Activated CD4-positive, alpha-beta memory T cell treated with anti-CD3 and anti-CD28 coated beads for 36 hours (primary cell): ENCODE measurements around the gene XYLT1. TPM values are rescaled to one million over a fixed set of nuclear protein-coding genes. Genes with fewer than 3 reads are reported as not detected.

Source experiments
- CTCF ChIA-PET: fragments of 350-600 bp; sonication (Branson Sonifier 250); formaldehyde crosslinking; loops from one replicate; lab custom pipeline; 2021; ENCODE audit warnings: antibody characterized with exemption, inconsistent platforms; lab: Charles Lee
- POLR2A ChIA-PET: fragments of 350-600 bp; sonication (Branson Sonifier 250); formaldehyde crosslinking; loops from one replicate; lab custom pipeline; 2021; ENCODE audit warnings: antibody characterized with exemption; lab: Charles Lee
- DNase-seq: peaks from one replicate; pipeline ENCODE4 v3.0.0-alpha.2; 2020
- H3K27ac Mint-ChIP-seq: one replicate; pipeline ENCODE4 v1.8.0; 2021; ENCODE audit warnings: mixed read lengths
- H3K27me3 Mint-ChIP-seq: one replicate; pipeline ENCODE4 v1.8.0; 2021; ENCODE audit warnings: mixed read lengths
- H3K36me3 Mint-ChIP-seq: one replicate; pipeline ENCODE4 v1.8.0; 2021; ENCODE audit warnings: mixed read lengths
- H3K4me1 Mint-ChIP-seq: one replicate; pipeline ENCODE4 v1.8.0; 2021; ENCODE audit warnings: low read depth, mixed read lengths
- H3K4me3 Mint-ChIP-seq: one replicate; pipeline ENCODE4 v1.8.0; 2021; ENCODE audit warnings: mild to moderate bottlenecking, mixed read lengths
- H3K9me3 Mint-ChIP-seq: one replicate; pipeline ENCODE4 v1.8.0; 2021; ENCODE audit warnings: mixed read lengths
- intact Hi-C: fragments of 100-400 bp; cut with micrococcal nuclease; formaldehyde crosslinking; loops from one replicate; pipeline ENCODE4 v1.15.1; 2023
- total RNA-seq, 2 experiments: library from RNA; stranded (reverse); gene quantifications; one replicate each; pipeline ENCODE4 v1.2.3, GENCODE V29; 2021

The XYLT1 gene
- total RNA-seq, 2 experiments from 2014 or later: 6.2 to 6.8 TPM

DNA sequence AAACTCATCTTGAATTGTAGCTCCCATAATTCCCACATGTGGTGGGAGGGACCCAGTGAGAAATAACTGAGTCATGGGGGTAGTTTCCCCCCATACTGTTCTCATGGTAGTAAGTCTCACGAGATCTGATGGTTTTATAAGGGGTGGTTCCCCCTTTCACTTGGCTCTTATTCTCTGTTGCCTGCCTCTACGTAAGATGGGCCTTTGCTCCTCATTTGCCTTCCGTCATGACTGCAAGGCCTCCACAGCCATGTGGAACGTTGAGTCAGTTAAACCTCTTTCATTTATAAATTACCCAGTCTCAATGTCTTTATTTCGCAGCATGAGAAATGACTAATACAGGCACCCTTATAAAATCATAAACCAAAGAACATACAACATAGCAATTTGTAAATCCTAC lies 79.0 kb downstream of the XYLT1 start:
- Mint-ChIP-seq H3K27me3 (no peaks in the 10 kb centered on the region), H3K9me3 (no peaks in the 10 kb centered on the region), H3K4me1 (peaks cover 18% of the 10 kb centered on the region), H3K36me3 (no peaks in the 10 kb centered on the region), H3K27ac (no peak overlapping the region), H3K4me3 (no peak overlapping the region)
- DNase-seq: no peak
- ChIA-PET POLR2A (no interaction called here), CTCF (no interaction called here)
- intact Hi-C loops: no loop called here

DNA sequence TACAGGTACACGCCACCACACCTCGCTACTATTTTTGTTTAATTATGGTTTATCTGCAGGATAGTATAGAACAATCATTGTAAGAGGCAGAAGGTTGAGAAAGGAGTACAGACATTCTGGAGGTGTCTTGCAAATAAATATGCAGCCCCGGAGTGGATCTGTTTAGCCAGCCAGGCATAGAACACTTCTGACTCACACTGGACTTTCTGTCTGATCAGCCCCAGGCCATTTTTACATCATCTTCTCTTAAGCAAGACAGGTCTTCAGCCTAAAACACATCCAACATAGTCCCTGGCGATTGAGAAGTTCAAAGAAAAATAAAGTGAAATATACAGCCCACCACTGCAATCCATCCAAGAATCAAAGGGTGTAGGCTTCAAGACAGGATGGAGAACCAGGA lies 81.4 kb downstream of the XYLT1 start:
- POLR2A ChIA-PET: no interaction called here
- no peaks in the 10 kb centered on the region for H3K36me3 Mint-ChIP-seq
- no peak overlapping the region for H3K4me3 Mint-ChIP-seq
- no peak overlapping the region for H3K27ac Mint-ChIP-seq
- H3K4me1 Mint-ChIP-seq: peaks cover 14% of the 10 kb centered on the region
- intact Hi-C loops: no loop called here
- CTCF ChIA-PET: no interaction called here
- H3K9me3 Mint-ChIP-seq: no peaks in the 10 kb centered on the region
- H3K27me3 Mint-ChIP-seq: no peaks in the 10 kb centered on the region
- DNase-seq: no peak

GRCh38 chr16:17387256-17387655 lies 83.5 kb downstream of the XYLT1 start:
- Mint-ChIP-seq H3K4me3 (no peak overlapping the region), H3K27ac (no peak overlapping the region), H3K4me1 (peaks cover 20% of the 10 kb centered on the region), H3K36me3 (no peaks in the 10 kb centered on the region), H3K27me3 (no peaks in the 10 kb centered on the region), H3K9me3 (no peaks in the 10 kb centered on the region)
- ChIA-PET POLR2A (no interaction called here), CTCF (interaction anchor here (1.0 kb wide), 1 partner anchor 82 kb away, joined by 3 read pairs; no protein-coding TSS in a partner anchor)
- no peak for DNase-seq
- intact Hi-C loops: no loop called here

- CTCF ChIA-PET: no interaction called here
- Mint-ChIP-seq H3K4me1 (peaks cover 22% of the 10 kb centered on the region), H3K9me3 (no peaks in the 10 kb centered on the region), H3K36me3 (no peaks in the 10 kb centered on the region), H3K27ac (no peak overlapping the region), H3K4me3 (no peak overlapping the region), H3K27me3 (no peaks in the 10 kb centered on the region)
- intact Hi-C loops: no loop called here
- POLR2A ChIA-PET: interaction anchor here (0.9 kb wide), 1 partner anchor 11 kb away, joined by 3 read pairs; no protein-coding TSS in a partner anchor
- DNase-seq: no peak
These were observed 84.5 kb downstream of the XYLT1 start for GRCh38 chr16:17386229-17386628.

GRCh38 chr16:17384471-17384870 lies 86.3 kb downstream of the XYLT1 start:
- no peaks in the 10 kb centered on the region for H3K36me3 Mint-ChIP-seq
- no peaks in the 10 kb centered on the region for H3K27me3 Mint-ChIP-seq
- CTCF ChIA-PET: interaction anchor here (1.5 kb wide), 1 partner anchor 22 kb away, joined by 4 read pairs; no protein-coding TSS in a partner anchor
- POLR2A ChIA-PET: no interaction called here
- H3K4me1 Mint-ChIP-seq: peaks cover 29% of the 10 kb centered on the region
- DNase-seq: no peak
- H3K9me3 Mint-ChIP-seq: no peaks in the 10 kb centered on the region
- intact Hi-C loops: no loop called here
- H3K27ac Mint-ChIP-seq: no peak overlapping the region
- no peak overlapping the region for H3K4me3 Mint-ChIP-seq

GRCh38 chr16:17382949-17383863 lies 87.6 kb downstream of the XYLT1 start:
- intact Hi-C loops: no loop called here
- H3K4me1 Mint-ChIP-seq: peaks cover 29% of the 10 kb centered on the region
- H3K27ac Mint-ChIP-seq: no peak overlapping the region
- no peak for DNase-seq
- no peaks in the 10 kb centered on the region for H3K9me3 Mint-ChIP-seq
- no peaks in the 10 kb centered on the region for H3K27me3 Mint-ChIP-seq
- no peak overlapping the region for H3K4me3 Mint-ChIP-seq
- no peaks in the 10 kb centered on the region for H3K36me3 Mint-ChIP-seq
- CTCF ChIA-PET: interaction anchor here (1.5 kb wide), 1 partner anchor 21 kb away, joined by 4 read pairs; no protein-coding TSS in a partner anchor
- POLR2A ChIA-PET: interaction anchor here (1.1 kb wide), 1 partner anchor 34 kb away, joined by 3 read pairs; no protein-coding TSS in a partner anchor

GRCh38 chr16:17382514-17382913 lies 88.2 kb downstream of the XYLT1 start:
- peaks cover 31% of the 10 kb centered on the region for H3K4me1 Mint-ChIP-seq
- no peaks in the 10 kb centered on the region for H3K27me3 Mint-ChIP-seq
- CTCF ChIA-PET: no interaction called here
- DNase-seq: no peak
- no peaks in the 10 kb centered on the region for H3K36me3 Mint-ChIP-seq
- POLR2A ChIA-PET: interaction anchor here (1.1 kb wide), 1 partner anchor 34 kb away, joined by 3 read pairs; no protein-coding TSS in a partner anchor
- H3K27ac Mint-ChIP-seq: no peak overlapping the region
- no peaks in the 10 kb centered on the region for H3K9me3 Mint-ChIP-seq
- intact Hi-C loops: no loop called here
- H3K4me3 Mint-ChIP-seq: no peak overlapping the region

DNA sequence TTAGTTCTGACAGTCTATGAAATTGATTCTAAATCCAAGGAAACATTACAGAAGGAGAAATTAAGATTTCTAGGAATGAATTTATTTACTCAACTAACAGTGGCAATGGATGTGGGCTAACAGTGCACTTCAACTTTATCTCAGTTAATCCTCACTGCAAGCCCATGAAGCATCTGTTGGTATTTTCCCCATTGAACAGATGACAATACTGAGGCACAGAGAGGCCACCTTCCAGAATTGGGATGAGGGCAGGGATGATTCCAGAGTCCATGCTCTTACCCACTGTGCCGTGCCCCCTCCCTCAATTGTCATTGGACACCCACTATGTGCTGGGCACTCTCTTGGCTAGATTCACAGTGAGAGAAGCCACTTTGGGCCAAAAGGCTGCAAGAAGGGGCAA lies 89.0 kb downstream of the XYLT1 start:
- Mint-ChIP-seq H3K27me3 (no peaks in the 10 kb centered on the region), H3K27ac (no peak overlapping the region), H3K4me1 (peaks cover 33% of the 10 kb centered on the region), H3K4me3 (no peak overlapping the region), H3K36me3 (no peaks in the 10 kb centered on the region), H3K9me3 (no peaks in the 10 kb centered on the region)
- intact Hi-C loops: no loop called here
- no peak for DNase-seq
- POLR2A ChIA-PET: no interaction called here
- CTCF ChIA-PET: no interaction called here

- intact Hi-C loops: no loop called here
- Mint-ChIP-seq H3K36me3 (no peaks in the 10 kb centered on the region), H3K9me3 (no peaks in the 10 kb centered on the region), H3K27me3 (no peaks in the 10 kb centered on the region), H3K4me3 (no peak overlapping the region), H3K4me1 (peaks cover 33% of the 10 kb centered on the region), H3K27ac (no peak overlapping the region)
- no peak for DNase-seq
- CTCF ChIA-PET: no interaction called here
- POLR2A ChIA-PET: no interaction called here
These were observed 90.1 kb downstream of the XYLT1 start for GRCh38 chr16:17380613-17381012.

DNA sequence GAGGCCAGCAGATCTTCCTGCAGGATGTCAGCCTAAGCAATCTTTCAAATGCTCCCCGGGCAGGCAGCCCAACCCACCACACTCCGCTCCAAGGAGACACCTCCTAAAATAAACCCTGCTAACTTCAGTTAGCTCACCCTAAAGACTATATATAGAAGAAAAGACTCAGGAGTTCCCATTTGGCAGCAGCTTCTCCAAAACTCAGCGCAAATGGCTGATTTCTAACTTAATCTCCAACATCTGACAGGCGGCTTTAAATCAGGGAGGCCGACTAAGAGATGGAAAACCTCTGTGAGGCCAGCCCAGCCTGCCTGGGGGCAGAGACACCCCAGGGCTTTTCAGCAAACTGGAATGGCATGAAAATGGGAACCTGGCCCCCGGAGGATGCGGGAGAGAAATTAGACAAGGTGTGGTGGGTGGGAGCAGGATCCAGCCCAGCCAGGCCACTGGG lies 91.6 kb downstream of the XYLT1 start:
- H3K9me3 Mint-ChIP-seq: no peaks in the 10 kb centered on the region
- peaks cover 40% of the 10 kb centered on the region for H3K4me1 Mint-ChIP-seq
- intact Hi-C loops: no loop called here
- ChIA-PET CTCF (no interaction called here), POLR2A (no interaction called here)
- no peak for DNase-seq
- H3K4me3 Mint-ChIP-seq: no peak overlapping the region
- no peak overlapping the region for H3K27ac Mint-ChIP-seq
- no peaks in the 10 kb centered on the region for H3K27me3 Mint-ChIP-seq
- H3K36me3 Mint-ChIP-seq: no peaks in the 10 kb centered on the region

- intact Hi-C loops: no loop called here
- no peak overlapping the region for H3K27ac Mint-ChIP-seq
- no peak overlapping the region for H3K4me3 Mint-ChIP-seq
- H3K4me1 Mint-ChIP-seq: peaks cover 36% of the 10 kb centered on the region
- ChIA-PET POLR2A (no interaction called here), CTCF (interaction anchor here (0.7 kb wide), 1 partner anchor 39 kb away, joined by 3 read pairs; no protein-coding TSS in a partner anchor)
- no peaks in the 10 kb centered on the region for H3K27me3 Mint-ChIP-seq
- no peak for DNase-seq
- H3K36me3 Mint-ChIP-seq: no peaks in the 10 kb centered on the region
- H3K9me3 Mint-ChIP-seq: no peaks in the 10 kb centered on the region
These were observed 93.1 kb downstream of the XYLT1 start for GRCh38 chr16:17377360-17378324.
